Fibroblast of the conjunctiva (primary cell): ENCODE measurements around the gene SMG6.

ENCODE experiments used
- DNase-seq: peaks from one replicate; pipeline ENCODE4 v3.0.0-alpha.2; 2010; ENCODE audit warnings: low read depth

Gene SMG6

GRCh38 chr17:2076087-2076984, 227.2 kb downstream of the SMG6 start:
- DNase-seq, result no peak

DNA sequence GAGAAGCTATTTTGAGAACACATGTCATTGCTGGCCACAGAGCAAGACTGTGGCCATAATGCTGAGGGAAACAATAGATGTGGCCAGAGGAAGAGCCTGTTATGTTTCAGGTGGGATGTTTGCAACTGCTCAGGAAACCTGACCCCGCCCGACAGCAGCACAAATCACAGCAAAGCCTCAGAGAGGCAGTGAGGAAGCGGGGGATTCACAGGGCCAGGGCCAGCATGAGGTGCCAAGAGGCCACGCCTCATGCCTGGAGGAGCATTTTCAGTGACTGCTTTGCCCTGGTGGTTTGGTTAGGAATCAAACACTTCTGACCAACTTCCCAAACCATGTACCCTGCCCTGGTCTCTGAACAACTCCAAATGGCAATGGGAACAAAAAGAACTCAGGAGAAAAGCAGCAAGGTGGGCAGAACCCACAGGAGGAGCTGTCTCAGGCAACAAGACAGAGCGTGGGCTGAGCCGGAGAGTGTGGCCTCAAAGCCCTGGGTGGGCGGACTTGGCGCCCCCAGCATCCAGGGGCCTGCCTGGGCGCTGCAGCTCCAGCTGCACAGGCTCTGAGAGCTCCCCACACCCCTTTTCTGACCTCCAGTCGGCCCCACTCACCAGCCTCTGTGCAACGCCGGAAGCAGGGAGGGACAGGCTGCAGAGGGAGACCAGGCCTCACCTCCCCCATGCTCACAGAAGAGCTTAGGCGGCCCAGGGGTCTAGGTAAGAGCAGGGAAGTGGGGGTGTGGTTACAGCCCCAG, 228.1 kb downstream of the SMG6 start:
- no peak for DNase-seq

GRCh38 chr17:2074919-2075318, 228.7 kb downstream of the SMG6 start:
- no peak for DNase-seq

DNA sequence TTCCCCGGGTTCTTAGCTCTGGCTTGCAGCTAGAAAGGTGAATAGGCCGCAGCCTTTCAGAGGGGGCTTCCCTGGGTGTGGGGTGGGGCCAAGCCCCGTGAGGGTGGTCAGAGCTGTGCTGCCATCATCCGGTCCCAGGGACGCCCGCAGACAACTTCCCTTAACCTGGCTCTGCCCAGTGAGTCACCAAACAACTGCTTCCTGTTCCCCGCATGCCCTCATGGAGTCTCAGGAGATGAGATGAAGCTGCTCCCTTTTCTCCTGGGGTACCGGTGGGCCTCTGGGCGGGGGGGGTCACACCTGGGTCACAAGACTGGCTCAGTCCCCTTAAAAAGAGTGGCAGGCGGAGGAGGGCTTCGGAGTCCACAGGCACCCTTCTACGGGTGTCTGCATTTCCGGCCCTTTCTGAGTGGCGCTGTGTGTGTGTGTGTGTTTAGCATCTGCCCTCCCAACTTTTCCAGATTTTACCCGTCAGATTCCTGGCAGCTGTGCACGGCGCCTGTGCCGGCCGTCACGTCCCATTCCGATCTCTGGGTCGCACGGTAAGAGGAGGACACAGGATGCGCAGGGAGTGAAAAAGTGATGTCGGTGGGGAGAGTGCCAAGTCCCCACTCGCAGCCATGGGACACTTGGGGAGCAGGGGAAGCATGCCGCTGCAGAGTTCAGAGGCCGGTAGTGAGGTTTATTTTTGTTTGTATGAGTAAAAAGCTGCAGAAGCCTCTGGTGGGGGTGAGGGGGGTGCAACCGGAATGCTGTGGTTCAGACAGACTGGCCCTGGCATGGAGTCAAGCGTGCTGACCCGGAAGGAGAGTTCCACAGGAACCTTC, 231.9 kb downstream of the SMG6 start:
- no peak for DNase-seq

DNA sequence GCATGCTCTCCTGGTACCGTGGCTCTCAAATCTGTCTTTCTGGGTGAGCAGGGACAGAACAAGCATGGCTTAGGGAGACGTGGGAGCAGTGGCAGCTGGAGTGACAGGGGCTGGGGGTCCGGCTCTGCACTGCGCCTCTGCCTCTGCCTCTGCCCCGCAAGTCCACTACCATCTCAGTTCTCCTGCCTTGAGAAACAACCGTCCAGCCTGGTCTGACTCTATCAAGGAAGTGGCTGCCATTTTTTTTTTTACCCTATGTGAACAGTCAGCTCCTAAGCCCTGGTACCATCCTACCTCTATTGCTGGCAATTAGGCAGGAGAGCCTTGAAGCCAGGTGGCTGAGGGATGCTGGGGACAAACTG, 232.6 kb downstream of the SMG6 start:
- no peak for DNase-seq

DNA sequence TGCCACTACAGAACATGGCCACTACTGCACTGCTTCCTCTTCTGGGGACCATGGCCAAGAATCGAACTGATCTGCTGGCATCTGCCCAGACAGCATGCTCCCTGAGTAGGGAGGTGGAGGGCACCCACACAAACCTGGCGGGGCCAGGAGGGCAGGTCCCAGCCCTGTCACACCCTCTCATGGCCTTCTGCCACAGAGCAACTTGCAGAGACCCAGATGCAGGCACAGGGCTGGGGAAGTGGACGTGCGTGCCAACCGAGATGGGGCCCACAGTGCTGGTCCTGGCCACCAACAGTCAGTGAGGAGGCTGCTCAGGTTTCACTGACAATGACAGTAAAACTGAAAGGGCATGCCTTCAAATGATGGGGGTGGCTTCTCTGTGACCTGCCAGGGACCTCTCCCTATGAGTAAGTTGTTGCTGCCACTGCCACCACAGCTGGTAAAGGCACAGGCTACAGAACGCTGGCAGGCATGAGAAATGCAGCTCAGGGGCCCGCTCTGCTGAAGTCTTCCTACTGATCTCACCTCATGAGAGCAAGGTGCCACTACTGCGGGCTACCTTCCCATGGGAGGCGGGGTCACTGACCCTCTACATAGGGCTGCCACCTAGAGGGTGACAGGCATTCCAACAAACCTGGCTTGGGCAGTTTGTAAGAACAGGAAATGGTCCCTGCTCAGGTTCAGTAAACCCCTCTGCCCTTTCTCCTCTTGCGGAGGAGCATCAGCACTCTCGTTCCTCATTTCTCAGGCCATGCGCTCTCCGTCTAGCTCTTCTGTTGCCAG, 233.2 kb downstream of the SMG6 start:
- no peak for DNase-seq

DNA sequence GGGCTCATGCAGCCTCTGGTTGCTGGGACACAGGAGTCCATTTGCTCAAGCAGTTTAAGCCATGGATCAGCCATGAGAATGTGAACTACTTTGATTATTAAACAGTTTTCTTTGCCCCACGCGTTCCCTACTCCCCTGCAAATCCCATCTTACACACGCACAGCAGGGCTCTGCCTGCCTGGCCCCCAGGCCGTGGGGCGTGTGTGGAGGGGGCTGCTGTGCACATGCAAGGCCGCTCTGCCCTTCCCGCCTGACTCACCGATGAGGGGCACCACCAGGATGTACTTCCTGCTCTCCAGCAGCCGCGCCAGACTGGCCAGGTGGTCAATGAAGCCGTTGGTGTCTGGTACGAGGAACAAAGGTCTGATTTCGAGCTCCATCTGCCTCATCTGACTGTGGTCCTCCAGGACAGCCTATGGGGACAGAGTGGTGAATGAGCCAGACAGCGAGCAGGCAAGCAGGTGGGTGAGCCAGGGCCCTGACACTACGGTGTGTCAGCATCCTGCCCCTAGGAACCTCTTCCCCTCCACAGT, 235.0 kb downstream of the SMG6 start:
- DNase-seq, result no peak

DNA sequence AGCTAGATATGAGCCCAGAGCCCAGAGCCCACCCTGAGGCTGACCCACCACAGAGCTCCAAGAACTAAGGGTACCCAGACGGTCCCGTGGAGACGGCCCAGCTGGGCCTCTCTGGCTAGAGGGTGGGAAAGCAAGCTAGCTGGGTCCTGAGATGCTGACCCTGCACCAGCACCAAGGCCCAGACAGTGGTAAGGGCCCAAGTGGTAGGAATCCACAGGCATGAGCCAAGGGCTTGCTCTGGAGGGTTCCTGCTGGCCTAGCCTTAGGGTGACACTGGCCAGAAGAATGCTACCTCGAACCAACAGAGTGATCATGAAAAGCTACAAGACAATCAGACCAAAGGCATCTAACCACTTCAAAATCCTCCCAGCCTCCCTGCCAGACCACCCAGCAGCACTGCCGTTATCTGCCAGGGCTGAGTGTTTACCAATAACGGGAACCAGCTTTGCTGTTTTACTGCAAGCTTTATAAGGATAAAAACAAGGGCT, 235.5 kb downstream of the SMG6 start:
- no peak for DNase-seq

- DNase-seq, result no peak
Observed at GRCh38 chr17:2067608-2068024, 236.0 kb downstream of the SMG6 start.

DNA sequence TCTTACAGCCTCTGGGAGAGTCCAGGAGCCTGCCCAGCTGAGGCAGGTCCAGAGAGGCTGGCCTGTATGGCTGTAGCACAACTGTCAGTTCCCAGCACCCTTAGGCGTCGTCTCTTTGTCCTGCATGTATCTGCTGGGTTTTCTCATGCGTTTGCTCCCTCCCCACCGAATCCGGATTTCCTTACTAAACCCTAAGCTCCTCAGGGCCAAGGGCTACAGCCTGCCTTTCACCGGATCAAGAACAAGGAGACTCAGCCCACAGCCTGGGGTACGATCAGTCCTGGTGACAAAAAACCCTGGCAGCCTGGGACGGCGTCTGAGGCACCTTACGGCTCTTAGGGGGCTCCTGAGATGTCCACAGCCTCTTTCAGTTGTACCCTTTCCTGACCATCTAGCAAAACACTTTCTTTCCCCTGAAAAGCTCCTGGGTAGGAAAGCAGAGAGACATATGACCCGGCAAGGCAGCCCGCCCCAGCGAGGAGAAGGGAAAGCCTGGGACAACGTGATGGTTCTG, 236.5 kb downstream of the SMG6 start:
- no peak for DNase-seq

DNA sequence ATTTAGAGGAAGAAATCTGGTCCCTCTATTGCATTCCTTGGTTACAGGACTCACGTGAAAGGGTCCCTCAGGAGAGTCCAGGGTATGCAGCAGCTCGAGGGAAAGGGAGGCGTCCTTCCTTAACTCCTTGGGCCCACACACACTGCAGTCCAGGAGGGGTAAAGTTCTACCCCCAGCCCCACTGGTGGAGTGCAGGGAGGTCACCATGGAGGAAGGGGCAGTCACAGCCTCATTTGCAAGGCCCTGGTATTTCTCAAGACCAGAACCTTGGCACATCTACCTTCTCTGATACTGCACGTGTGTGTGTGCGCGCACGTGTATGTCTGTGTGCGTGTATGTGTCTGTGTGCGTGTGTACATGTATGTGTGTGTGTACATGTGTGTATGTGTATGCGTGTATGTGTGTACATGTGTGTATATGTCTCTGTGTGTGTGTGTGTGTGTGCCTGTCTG, 237.6 kb downstream of the SMG6 start:
- no peak for DNase-seq

DNA sequence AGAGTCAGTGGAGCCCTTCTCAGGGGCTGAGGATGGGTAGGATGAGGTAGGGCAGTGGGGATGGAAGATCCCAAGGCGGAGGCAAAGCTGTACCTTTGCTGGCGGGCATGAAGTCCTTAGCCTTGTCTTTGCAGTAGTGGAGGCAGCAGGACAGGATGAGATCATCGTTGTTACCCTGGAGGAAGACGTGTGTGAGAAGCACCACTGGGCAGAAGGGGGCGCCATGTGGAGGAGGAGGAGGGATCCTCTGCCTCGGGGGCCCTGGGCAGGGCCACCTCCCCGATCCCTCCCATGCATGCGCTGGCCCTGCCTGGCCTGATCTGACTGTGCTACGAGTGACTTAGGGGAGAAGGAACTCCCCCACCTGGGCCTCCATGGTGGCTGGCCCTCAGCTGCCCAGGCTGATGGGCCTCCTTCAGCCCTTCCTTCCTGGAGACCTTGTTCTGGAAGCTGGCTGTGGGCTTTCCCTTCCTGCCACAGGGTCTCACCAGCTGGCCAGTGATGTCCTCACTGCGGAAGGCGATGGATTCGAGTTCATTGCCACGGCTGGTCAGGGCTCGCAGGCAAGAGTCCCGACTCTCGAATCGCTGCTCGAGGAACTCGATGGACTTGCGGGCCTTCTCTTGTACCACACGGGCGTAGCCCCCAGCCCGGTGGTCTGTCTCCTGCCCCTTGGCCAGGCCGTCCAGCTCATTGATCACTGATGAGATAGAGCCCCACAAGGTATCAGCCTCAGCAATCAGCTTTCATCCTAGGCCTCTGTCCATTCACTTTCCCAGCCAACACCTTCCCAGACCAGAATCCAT, 238.4 kb downstream of the SMG6 start:
- DNase-seq, result no peak

GRCh38 chr17:2064520-2064971, 239.0 kb downstream of the SMG6 start:
- no peak for DNase-seq

- DNase-seq, result no peak
Observed at GRCh38 chr17:2064147-2064489, 239.5 kb downstream of the SMG6 start.

DNA sequence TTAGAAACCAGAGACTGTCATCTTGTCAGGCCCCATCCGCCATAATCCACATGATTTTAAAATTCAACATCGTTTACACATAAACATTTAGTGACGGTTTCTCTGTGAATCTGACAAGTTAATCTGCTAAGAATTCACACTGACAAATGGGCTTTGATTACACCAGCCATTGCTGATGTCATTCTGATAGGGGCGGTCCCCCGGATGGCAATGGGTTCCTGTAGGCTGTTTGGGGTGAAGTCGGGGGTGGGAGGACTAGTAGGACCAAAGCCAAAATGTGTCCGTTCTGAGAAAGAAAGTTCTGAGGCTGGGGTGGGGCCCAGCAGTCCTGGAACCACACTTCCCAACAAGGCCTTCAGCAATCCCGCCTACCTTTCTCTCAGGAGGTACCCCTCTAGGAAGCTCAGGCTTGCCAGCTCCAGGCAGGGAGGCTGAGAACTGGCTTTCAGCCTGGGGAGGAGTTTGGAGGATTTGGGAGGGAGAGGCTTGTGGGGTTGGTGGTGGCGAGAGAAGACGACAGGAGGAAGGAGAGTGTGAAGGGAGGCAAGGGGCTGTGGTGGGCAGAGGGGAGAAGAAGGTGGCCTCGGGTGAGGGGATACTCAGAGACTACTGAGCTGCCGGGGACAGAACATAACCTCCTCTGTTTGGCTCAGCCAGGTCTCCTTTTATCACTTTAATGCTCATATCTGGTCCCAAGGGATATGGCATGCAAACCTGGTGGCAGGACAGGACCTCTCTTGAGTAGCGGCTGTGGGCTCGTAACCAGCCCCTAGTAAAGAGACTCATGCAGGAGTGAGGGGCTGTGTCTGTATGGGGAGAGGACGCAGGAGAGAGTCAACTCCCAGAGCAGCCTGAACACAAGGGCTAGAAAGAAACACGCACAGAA, 240.1 kb downstream of the SMG6 start:
- no peak for DNase-seq

GRCh38 chr17:2062571-2063183, 240.9 kb downstream of the SMG6 start:
- no peak for DNase-seq

DNA sequence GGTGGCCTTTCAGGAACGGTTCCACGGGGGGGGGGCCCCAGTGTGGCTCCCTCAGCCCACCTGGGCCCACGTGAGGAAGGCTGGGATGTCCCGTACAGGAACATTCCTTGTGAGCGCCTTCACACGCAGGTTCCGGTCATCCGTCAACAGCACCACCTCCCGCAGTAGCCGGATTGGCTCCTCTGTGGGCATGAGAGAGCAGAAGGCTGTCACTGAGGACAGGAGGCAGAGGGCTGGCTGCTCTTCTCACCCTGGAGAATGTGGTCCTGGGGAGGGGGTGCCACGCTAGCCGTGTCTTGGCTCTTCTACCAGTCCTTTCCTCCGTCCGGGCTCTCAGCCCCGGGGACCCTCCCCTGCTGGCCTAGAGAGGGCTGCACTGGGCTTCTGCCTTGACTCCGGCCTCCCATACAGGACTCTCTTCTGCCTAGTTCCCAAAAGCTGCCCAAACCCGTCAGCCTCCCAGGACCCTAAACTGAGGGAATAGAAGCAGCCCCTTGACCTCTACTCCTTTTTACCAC, 242.1 kb downstream of the SMG6 start:
- DNase-seq, result no peak

- DNase-seq, result no peak
Observed at GRCh38 chr17:2060681-2061440, 242.7 kb downstream of the SMG6 start.
